ENCODE measurements around the gene R3HDM4. TPM values are rescaled to one million over a fixed set of nuclear protein-coding genes. Genes with fewer than 3 reads are reported as not detected.

The R3HDM4 gene
- total RNA-seq, 4 donors from 2014 or later = 37.2 to 49.1 (median 44.3) TPM

GRCh38 chr19:943551-944170, 30.6 kb upstream of the R3HDM4 start:
- DNase-seq (no peak), ATAC-seq (no peak)
- H3K36me3 ChIP-seq = no peaks in the 10 kb centered on the region
- in situ Hi-C loops (cut with MboI; ENCODE audit: low sequenced_read_pairs in 4 of 4) = no loop called here
- H3K27me3 ChIP-seq = no peaks in the 10 kb centered on the region
- H3K4me1 ChIP-seq = peaks cover 0 to 7% of the 10 kb centered on the region in 2 donors
- intact Hi-C loops (cut with DNase I; ENCODE audit: low total_unique reads) = no loop called here
- TF ChIP-seq, protein P1, sequence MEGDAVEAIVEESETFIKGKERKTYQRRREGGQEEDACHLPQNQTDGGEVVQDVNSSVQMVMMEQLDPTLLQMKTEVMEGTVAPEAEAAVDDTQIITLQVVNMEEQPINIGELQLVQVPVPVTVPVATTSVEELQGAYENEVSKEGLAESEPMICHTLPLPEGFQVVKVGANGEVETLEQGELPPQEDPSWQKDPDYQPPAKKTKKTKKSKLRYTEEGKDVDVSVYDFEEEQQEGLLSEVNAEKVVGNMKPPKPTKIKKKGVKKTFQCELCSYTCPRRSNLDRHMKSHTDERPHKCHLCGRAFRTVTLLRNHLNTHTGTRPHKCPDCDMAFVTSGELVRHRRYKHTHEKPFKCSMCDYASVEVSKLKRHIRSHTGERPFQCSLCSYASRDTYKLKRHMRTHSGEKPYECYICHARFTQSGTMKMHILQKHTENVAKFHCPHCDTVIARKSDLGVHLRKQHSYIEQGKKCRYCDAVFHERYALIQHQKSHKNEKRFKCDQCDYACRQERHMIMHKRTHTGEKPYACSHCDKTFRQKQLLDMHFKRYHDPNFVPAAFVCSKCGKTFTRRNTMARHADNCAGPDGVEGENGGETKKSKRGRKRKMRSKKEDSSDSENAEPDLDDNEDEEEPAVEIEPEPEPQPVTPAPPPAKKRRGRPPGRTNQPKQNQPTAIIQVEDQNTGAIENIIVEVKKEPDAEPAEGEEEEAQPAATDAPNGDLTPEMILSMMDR (IDR thresholded peaks at IDR 0.05 in 4 of 5, conservative IDR thresholded peaks at IDR 0.05 in 1 of 5) = no peak
- no peak for TF ChIP-seq POLR2A (IDR thresholded peaks at IDR 0.05)
- no peak overlapping the region for H3K4me3 ChIP-seq
- H3K27ac ChIP-seq = no peak overlapping the region
- H3K9me3 ChIP-seq = no peaks in the 10 kb centered on the region

- no peak overlapping the region for H3K27ac ChIP-seq
- ATAC-seq = no peak
- TF ChIP-seq POLR2A (IDR thresholded peaks at IDR 0.05) = no peak
- TF ChIP-seq, protein P1 (IDR thresholded peaks at IDR 0.05 in 4 of 5, conservative IDR thresholded peaks at IDR 0.05 in 1 of 5) = no peak
- no peak overlapping the region for H3K4me3 ChIP-seq
- intact Hi-C loops (cut with DNase I; ENCODE audit: low total_unique reads) (no loop called here), in situ Hi-C loops (cut with MboI; ENCODE audit: low sequenced_read_pairs in 4 of 4) (no loop called here)
- no peak for DNase-seq
- no peaks in the 10 kb centered on the region for H3K36me3 ChIP-seq
- no peaks in the 10 kb centered on the region for H3K27me3 ChIP-seq
- no peaks in the 10 kb centered on the region for H3K9me3 ChIP-seq
- H3K4me1 ChIP-seq = peaks cover 0 to 7% of the 10 kb centered on the region in 2 donors
Measured at GRCh38 chr19:942133-942645, 29.2 kb upstream of the R3HDM4 start.

DNA sequence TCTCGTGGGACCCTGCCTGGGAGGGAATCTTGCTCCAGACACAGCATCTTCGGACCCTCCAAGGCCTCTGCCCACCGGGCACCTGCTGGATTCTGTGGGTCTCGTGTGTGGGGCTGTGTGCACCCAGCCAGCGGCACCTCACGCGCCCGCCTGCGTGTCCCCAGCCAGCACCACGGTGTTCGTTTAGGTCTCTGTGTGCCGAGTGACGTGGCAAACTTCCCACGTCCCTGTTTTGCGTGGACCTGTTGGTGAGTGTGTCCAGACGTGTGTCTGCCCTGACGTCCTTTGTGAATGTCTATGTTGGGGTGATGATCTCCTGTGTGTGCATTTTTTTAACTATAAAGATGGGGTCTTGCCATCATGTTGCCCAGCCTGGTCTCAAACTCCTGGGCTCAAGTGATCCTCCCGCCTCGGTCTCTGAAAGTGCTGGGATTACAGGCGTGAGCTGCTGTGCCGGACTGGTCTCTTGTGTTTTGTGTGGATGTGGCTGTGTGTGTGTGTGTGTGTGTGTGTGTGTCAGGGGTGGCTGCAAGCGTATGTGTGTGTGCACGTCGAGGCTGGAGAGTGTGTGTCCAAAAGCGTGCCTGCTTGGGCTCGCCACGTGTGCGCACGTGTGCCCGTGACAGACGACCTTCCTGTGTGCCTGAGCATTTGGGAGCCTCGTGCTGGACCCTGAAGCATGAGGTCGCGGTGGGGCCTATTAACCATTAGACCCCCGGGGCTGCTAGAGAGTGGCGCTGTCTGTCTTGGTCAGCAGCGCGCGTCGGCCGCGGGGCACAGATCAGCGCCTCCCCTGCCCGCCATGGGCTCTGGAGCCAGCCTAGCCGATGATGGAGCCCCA, 28.5 kb upstream of the R3HDM4 start:
- Histone ChIP-seq H3K4me3 (peak overlapping the region; percentile 34 to 50 (median 44)), H3K36me3 (no peaks in the 10 kb centered on the region), H3K27ac (peak overlapping the region in 1 of 4 donors; percentile 68), H3K4me1 (peaks cover 0 to 7% of the 10 kb centered on the region in 2 donors), H3K9me3 (no peaks in the 10 kb centered on the region), H3K27me3 (no peaks in the 10 kb centered on the region)
- in situ Hi-C loops (cut with MboI; ENCODE audit: low sequenced_read_pairs in 4 of 4) (no loop called here), intact Hi-C loops (cut with DNase I; ENCODE audit: low total_unique reads) (no loop called here)
- ATAC-seq (no peak), DNase-seq (no peak)
- no peak for TF ChIP-seq POLR2A (IDR thresholded peaks at IDR 0.05)
- TF ChIP-seq, protein P1 (IDR thresholded peaks at IDR 0.05 in 4 of 5, conservative IDR thresholded peaks at IDR 0.05 in 1 of 5) = no peak

DNA sequence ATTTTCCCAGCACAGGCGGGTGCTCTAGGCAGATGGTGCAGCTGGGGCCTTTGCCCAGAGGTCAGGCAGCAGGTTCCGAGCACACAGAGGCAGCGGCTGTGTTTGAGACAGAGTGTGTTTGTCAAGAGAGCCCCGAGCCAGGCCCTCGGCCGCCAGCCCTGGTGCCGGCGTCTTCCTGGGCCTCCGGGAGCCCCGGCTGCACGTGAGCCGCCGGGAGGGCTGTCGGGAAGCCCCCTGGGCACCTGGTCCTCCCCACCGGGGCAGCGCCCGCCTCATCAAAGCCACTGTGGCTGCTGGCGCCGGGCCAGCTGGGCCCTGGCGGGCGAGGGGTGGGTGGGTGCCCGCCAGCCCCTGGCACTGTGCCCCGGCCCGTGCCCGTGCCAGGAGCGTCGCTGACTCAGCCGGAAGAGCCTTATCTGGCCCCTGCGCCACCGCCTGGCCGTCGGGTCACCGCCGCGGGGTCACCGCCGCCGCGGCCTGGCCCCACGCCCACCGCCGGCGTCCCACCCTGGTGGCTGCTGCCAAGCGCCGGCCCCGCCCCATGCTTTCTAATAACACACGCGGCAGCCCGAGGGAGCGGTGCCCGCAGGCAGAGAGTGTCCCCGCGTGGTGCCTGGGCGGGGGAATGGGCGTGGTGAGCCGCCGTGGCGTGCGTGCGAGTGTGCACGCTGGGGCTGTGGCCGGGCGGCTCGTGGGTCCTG, 27.7 kb upstream of the R3HDM4 start:
- intact Hi-C loops (cut with DNase I; ENCODE audit: low total_unique reads) (no loop called here), in situ Hi-C loops (cut with MboI; ENCODE audit: low sequenced_read_pairs in 4 of 4) (no loop called here)
- peak overlapping the region; percentile 34 to 50 (median 44) for H3K4me3 ChIP-seq
- no peaks in the 10 kb centered on the region for H3K9me3 ChIP-seq
- peak overlapping the region; percentile 56 to 72 (median 64) for H3K27ac ChIP-seq
- H3K4me1 ChIP-seq = peaks cover 0 to 7% of the 10 kb centered on the region in 2 donors
- no peak for TF ChIP-seq POLR2A (IDR thresholded peaks at IDR 0.05)
- TF ChIP-seq, protein P1 (IDR thresholded peaks at IDR 0.05 in 4 of 5, conservative IDR thresholded peaks at IDR 0.05 in 1 of 5) = no peak
- DNase-seq = peak; percentile 30 to 48
- H3K27me3 ChIP-seq = no peaks in the 10 kb centered on the region
- no peaks in the 10 kb centered on the region for H3K36me3 ChIP-seq
- ATAC-seq = peak; percentile 44 to 59

Data from gastrocnemius medialis (tissue), 4 donors.